Measurements from ENCODE around the gene PSMA2.
A peak's percentile ranks its signal among the peaks of the same experiment; 100 is the strongest.

Gene PSMA2

DNA sequence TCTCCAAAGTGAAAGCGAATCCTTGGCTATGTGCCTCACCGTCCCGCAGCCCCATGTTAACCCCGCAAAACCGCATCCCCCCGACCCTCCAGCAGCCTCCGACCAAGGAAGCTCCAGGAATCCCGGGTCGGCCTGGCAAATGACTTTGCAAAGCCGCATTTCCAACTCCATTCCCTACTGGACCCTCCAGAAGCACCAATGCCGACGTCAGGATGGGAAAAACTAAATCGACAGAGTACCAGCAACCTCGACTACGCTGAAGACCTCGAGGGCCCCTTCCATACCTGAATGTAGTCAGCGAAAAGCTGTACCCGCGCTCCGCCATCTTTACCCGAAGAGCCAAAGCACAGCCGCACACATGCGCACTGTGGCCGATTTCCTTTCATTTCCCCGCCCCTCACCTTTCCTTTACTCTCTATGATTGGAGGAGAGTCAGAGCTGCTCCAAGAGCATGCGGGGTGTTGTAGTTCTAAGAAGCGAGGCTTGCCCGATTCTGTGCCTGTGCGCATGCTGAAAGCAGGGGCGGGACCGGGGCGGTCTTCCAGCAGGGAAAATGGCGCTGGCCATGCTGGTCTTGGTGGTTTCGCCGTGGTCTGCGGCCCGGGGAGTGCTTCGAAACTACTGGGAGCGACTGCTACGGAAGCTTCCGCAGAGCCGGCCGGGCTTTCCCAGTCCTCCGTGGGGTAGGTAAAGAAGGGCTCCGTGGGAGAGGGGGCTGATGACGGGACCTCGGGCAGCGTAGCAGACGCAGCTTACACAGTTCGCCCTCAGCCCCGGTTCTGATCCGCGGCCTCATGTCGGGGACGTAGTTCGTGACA, at the start of gene PSMA2, which contains the start of gene MRPL32:
Gene PSMA2, minus strand, starts transcription at position 341 of the 818 bp plus-strand sequence. Its CDS starts 16 bp downstream, at position 325.
Gene MRPL32, plus strand, starts transcription at position 543 of the 818 bp plus-strand sequence. Its CDS starts 11 bp downstream, at position 554.
- peak; percentile 74 to 88 for DNase-seq (ENCODE audit: low read depth in 2 of 2, low spot score in 1 of 2)

DNA sequence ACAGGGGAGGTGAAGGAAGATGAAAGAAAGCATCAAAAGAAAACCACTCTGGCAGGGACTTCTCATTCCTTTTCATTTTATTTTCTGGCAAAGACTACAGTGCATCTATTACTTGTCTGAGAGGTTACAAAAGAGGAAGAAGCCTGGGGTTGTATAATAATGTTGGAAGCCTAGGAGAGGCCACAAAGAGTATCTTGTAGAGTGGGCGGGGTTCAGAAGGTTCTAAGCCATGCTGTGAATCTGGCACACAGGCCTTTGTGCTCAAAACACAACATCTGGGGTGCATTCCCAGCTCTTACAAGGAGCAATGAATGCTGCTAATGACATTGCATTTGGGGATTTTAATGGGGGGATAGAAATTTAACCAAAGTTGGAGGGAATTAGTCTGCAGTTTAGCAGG, 49.6 kb upstream of the PSMA2 start:
- no peak for DNase-seq (ENCODE audit: low read depth in 2 of 2, low spot score in 1 of 2)

DNA sequence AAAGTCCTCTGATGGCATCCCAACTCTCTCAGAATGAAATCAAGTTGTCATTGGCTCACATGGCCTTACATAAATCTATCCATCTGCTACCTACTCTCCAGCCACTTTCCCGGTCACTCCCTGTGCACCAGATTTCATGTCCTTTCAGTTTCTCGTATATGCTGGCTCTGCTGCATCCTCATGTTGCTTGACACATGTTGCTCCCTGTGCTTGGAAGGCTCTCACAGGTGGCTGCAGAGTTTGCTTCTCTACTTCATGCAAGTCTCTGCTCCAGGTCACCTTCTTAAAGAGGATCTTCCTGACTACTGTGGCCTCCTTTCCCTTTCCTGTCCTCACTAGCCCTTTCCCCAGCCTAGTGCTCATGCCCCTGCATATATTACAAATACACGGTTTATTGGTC, 48.5 kb upstream of the PSMA2 start:
- DNase-seq (ENCODE audit: low read depth in 2 of 2, low spot score in 1 of 2): no peak

DNA sequence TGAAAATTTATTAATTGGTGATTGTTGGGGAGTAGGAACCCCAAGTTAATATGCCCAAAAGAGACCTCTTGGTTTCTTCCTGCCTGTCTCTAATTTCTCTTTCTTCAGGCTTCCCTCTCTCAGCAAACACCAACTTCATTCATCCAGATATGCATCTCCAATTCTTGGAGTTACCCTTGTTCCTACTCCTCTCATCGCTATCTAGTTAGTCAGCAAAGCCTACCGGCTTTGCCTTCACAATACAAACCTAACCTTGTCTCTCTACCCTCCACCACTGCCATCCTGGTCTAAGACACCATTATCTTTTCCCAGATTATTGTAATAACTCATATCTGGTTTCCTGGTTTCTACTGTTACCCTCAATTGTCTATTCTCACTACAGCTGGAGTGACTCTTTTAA, 48.1 kb upstream of the PSMA2 start:
- DNase-seq (ENCODE audit: low read depth in 2 of 2, low spot score in 1 of 2): no peak

DNA sequence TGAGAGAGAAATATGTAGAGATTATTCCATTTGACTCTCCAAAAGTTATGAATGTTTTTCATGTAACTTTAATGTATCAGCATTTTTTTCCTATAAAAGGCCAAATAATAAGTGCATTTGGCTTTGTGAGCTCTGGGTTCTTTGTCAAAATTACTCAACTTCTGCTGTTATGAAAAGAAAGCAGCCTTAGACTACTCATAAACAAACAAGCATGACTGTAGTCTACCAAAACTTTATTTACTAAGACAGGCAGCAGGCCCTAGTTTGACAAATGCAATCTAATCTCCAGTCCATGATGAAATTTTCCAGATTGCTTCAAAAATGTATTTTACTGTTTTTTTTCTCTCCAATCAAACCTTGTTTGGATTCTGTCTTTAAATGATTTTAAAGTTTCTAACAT, 46.5 kb upstream of the PSMA2 start:
- DNase-seq (ENCODE audit: low read depth in 2 of 2, low spot score in 1 of 2): no peak

DNA sequence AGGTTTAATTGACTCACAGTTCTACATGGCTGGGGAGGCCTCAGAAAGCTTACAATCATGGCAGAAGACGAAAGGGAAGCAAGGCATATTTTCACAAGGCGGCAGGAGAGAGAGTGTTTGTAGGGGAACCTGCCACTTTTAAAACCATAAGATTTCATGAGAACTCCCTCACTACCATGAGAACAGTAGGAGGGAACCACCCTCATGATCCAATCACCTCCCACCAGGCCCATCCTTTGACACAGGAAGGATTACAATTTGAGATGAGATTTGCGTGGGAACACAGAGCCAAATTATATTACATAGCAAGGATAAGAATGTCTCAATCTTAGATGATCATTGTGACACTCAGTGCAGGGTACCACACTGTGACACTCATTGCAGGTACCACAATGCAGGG, 44.4 kb upstream of the PSMA2 start:
- DNase-seq (ENCODE audit: low read depth in 2 of 2, low spot score in 1 of 2): no peak

DNA sequence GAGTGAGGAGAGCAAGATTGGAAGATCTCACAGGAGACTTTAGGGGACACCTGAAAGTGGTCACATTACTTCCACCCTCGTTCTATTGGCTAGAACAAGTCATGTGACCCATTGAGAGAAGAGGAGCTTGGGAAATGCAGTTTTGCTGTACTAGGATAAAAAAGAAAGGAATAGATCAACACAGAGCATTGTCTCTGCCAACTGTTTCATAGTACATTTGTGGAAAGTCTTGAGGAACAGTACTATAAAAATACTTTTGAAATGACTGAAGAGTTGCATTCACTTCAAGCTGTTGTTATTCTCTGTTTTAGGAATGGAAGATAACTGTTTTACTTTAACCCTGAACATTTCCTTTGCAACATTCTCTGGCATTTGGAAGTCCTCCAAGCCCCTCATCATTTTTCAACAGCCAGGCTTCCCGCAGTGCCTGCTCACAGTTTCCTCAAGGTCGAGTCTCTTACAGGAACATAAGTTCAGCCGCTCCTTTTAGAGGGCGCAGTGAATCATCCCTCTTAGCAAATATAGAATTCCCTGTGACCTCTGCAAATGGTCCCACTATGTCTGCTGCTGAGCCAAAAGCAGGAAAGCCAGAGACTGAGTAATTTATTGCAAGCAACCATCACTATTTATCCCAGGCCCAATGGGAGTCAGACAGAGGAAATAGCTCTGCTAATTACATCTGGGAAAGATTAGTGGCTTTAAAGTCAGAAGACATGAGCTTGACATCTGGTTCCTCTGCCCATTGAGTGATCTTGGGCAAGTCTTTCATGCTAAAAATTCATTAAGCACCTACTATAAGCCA, 40.9 kb upstream of the PSMA2 start:
- DNase-seq (ENCODE audit: low read depth in 2 of 2, low spot score in 1 of 2): no peak

DNA sequence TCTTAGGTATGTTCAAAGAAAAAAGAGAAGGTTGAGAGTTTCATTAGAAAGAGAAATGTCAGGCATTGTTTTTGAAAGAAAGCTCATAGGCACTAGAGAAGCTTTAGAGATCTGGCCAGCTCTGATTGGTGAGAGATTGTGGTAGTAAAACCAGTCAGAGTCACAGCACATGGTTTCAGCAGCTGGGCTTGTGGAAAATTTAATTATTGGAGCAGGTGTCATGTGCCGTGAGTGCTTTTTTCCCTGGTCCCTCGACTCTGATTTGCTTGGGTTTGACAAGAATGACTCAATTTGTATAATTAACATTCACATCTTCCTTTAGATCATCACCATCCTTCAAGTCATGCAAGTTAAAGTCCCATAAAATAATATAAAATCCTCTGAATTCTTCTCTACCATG, 35.4 kb upstream of the PSMA2 start:
- DNase-seq (ENCODE audit: low read depth in 2 of 2, low spot score in 1 of 2): no peak

DNA sequence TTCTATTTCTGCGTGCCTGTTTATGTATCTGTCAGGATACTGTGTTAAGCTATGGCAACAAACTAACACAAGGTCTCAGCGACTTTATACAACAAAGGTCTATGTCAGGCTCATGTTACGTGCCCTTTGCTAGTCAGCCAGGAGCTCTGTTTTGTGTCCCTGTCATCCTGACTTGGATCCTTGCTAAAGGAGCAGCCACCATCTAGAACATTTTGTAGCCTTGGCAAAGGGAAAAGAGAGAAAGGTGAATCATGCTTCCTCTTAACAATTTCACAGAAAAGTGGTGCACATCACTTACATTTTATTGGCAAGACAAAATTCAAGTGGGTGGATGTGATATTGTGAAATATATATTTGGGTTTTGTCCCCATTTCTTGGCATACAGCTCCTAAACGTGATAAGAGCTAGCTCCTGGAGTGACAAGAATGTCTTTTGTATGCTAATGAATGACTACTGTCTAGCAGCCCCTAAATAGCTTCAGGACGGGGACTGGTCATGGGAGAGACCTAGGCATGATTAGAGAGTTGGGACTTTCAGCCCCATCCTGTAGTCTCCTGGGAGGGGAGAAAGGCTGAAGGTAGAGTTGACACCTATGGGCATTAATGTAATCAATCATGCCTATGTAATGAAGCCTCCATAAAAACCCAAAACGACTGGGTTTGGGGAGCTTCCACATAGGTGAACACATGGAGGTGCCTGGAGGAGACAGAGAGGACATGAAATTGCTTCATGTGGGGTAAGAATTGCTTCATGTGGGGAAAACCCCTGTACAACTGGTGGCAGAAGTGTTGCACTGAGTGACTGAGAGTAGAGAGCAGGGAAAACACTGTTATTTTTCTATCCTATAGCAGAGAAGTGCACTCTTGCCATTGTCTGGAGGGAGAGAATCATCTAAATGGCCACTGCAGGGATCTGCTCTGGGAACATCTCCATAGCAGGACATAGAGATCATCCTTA, 33.2 kb upstream of the PSMA2 start:
- no peak for DNase-seq (ENCODE audit: low read depth in 2 of 2, low spot score in 1 of 2)

DNA sequence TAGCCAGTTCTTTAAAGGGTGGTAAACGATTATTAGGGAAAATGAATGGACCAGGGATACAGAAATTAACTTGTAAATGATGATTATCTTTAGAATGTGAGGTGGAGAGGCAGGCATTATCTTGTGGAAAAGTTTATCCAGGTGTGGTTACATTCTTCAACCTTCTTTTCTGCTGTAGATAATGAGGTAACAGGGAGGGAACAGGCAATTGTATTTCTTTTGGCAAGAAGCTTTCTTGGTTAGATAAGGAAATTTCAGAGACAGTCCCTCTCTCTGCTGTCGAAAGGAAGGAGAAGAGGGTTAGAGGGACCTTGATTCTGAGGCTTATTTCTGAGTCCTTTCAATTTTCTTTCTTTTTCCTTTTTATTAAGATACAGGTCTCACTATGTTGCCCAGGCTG, 32.3 kb upstream of the PSMA2 start:
- no peak for DNase-seq (ENCODE audit: low read depth in 2 of 2, low spot score in 1 of 2)

DNA sequence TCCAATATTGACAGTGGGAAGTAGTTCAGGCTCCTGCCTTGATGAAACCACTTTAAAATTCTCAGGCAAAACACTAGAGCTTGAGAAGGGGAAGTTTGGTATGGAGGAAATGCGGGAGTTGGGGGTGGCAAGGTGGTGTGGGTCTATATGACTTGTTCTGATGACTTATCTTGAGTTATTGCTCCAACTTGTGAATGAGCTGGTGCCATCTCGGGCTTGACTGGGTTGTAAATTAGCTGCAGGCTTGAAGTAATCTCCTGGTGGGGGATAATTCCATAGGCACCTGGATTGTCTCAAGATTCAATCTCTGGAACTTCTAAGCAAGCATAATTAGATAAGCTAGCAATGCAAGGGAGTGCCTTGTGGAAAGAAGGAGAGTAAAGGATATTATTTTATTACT, 29.2 kb upstream of the PSMA2 start:
- no peak for DNase-seq (ENCODE audit: low read depth in 2 of 2, low spot score in 1 of 2)

DNA sequence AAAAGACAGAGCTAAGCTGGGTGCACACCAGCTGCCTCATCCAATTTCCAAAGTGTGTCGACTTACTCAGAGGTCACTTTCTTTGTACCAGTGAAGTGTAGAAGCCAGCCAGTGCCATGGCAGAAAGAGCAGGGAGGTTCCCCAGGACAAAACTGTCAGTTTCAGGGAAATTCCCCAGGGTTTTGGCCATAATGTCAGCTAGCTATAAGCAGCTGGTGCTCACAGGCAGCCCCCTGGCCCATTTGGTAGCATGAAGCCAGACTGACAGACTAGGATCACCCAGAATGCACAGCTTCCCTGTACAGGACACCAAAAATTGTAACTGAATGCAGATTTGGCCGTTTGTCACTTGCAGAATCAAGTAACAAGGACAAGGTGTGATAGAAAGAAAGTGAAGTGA, 28.8 kb upstream of the PSMA2 start:
- no peak for DNase-seq (ENCODE audit: low read depth in 2 of 2, low spot score in 1 of 2)

DNA sequence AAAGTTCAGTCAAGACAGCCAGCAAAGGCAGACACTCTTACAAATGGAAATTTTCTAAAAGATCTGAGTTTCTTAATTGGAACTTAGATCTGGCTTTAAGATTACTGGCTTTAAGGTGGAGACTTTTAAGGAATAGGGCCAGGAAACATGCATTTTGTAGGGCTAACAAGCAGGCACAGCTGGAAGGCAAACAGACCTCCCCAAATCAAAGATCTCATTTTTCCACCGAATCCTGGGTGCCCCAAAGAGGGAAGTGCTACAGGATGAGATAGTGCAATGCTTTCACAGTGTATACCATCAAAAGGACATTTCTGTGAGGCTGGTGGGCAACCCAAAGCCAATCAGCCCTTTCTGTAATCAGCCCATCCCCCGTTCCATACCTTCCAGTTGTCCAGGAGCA, 27.6 kb upstream of the PSMA2 start:
- DNase-seq (ENCODE audit: low read depth in 2 of 2, low spot score in 1 of 2): no peak

DNA sequence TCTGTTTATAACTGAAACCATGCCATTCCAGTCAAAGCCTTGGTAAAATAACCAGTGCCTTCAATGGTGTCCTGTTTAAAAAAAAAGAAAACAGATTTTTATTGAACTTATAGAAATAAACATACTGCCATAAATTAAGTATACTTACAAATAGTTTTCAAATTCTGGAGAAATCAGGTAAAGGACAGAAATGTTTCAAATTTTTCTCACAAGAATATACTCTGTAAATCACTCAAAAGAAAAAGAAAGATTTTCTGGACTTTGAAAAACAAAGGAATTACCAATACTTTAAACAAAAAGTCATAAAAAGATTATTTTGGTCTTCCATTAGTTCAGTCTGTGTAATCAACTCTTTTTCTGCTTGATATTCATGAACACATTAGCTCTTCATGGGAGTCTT, 24.1 kb upstream of the PSMA2 start:
- no peak for DNase-seq (ENCODE audit: low read depth in 2 of 2, low spot score in 1 of 2)

DNA sequence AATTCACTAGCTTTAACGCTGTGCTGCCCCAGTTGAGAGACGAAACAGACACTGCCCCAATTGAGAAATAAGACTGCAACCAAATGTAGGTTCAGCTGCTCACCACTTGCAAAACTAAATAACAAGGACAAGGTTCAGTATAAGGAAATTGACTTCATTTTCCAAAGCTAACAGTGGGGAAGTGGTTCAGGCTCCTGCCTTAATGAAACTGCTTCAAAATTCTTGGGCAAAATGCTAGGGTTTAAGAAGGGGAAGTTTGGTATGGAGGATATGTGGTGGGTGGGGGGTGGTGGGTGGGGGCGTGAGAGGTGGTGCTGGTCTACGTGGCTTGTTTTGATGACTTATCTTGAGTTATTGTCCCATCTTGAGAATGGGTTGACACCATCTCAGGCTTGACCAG, 22.0 kb upstream of the PSMA2 start:
- DNase-seq (ENCODE audit: low read depth in 2 of 2, low spot score in 1 of 2): no peak

DNA sequence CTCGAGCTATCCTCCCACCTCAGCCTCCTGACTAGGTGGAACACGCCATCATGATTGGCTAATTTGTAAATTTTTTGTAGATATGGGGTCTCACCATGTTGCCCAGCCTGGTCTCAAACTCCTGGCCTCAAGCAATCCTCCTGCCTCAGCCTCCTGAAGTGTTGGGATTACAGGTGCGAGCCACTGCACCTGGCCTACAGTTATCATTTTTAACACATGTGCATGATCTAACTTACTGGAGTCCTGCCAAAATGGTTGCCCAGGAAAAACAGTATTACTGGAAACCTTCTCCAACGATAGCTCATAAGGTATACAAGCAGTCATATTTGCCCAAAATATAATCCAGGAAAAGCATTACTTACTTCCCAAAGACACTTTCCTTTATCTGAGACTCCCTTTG, 20.4 kb upstream of the PSMA2 start:
- DNase-seq (ENCODE audit: low read depth in 2 of 2, low spot score in 1 of 2): no peak

DNA sequence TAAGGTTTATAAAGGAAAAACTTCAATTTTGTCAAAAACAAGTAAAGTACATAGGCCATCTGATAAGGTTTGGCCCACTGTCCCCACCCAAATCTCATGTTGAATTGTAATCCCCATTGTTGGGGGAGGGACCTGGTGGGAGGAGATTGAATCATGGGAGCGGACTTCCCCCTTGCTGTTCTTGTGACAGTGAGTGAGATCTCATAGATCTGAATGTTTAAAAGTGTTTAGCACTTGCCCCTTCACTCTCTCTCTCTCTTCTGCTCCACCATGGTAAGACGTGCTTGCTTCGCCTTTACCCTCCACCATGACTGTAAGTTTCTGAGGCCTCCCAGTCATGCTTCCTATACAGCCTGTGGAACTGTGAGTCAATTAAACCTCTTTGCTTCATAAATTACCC, 18.4 kb upstream of the PSMA2 start:
- no peak for DNase-seq (ENCODE audit: low read depth in 2 of 2, low spot score in 1 of 2)

DNA sequence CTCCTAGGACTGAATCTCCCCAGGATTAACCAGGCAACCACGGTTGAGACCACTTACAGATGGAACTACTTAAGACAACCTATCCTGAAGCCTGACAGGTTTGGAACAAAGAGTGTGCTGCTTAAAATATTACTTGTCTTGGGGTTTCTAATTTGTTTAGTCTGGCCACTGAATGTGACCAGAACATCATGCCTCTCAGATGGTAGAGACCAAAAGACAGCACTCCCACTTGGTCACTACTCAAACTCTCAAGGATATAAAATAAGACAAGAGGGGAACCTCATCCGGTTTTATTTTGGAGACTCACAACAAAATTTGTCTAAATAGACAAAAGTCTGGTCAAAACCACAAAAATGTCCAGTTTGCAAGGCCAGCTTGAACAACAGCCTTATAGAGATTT, 15.5 kb upstream of the PSMA2 start:
- DNase-seq (ENCODE audit: low read depth in 2 of 2, low spot score in 1 of 2): no peak

DNA sequence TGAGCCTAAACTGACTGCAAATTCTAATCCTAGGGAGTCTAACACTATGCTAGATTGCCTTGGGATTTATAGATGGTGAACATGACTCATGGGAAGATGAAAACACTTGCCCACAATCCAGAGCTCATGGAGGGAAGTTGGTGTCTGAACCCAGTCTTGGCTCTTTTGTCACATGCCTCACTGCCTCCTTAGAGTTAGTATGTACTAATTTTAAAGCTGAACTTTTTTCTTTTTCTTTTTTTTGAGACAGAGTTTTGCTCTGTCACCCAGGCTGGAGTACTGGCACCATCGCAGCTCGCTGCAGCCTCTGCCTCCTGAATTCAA, 14.6 kb upstream of the PSMA2 start:
- DNase-seq (ENCODE audit: low read depth in 2 of 2, low spot score in 1 of 2): no peak

DNA sequence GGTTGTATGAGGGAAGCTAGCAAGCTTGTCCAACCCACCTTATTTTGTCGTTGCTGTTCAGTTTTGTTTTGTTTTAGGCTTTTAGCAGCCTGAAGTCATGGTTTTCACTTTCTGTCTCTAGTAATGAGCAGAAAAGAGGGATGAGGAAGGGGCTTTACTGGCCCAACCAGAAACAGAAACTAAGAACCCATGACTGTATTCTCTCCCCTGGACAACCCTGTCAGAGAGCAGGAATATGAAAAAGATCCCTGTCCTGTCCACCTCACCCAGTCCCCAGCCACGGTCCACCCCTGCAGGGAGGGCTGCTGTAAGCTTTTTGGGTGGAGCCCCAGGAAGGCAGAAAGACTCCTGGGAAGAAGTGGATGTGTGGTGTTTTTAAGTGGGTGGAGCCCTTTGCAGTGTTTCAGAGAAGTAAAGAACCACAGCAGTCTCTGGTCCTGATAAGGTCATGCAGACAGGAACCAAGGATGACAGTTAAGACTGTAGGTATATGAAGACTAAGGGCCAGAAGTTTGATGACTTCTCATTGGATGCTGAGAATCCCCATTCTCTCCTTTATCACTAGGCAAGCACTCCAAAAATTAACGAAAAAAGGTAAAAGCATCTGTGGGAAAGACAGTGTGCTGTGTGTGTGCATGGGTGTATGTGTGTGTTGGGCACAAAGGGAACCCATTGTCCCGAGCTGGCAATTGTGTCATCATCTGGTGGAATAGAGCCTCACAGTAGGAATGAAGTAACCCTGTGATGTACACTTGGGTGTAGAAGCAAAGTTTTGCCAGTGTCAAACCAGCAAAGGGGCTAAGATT, 14.1 kb upstream of the PSMA2 start:
- no peak for DNase-seq (ENCODE audit: low read depth in 2 of 2, low spot score in 1 of 2)

Data from stimulated activated CD8-positive, alpha-beta memory T cell treated with anti-CD3 and anti-CD28 coated beads, Interleukin-4, amount 100 ng/mL, for 1 hour (primary cell).